CD14-positive monocyte (primary cell): ENCODE results near the gene AFDN. TPM values are rescaled to one million over a fixed set of nuclear protein-coding genes. Genes with fewer than 3 reads are reported as not detected.

ENCODE experiments used
- DNase-seq, 3 donors: peaks; one replicate each; pipeline ENCODE4 v3.0.0-alpha.2; 2011 to 2022
- H2AFZ ChIP-seq: 2 replicates; pipeline ENCODE4 v1.6.0; 2012; ENCODE audit warnings: mild to moderate bottlenecking, low read depth, low read length, inconsistent platforms; ENCODE audit not compliant: insufficient read depth, poor library complexity, severe bottlenecking
- H3K27ac ChIP-seq, 2 donors: 1 replicate in 1 of 2; 2 replicates in 1 of 2; pipeline ENCODE4 v1.5.1; 2012 to 2013; ENCODE audit warnings: low read length in 2 of 2, control low read depth in 1 of 2, inconsistent platforms in 1 of 2, low read depth in 1 of 2, mild to moderate bottlenecking in 1 of 2
- H3K27me3 ChIP-seq, 2 donors: one replicate each; pipeline versions ENCODE4 v1.6.0 to v1.6.1; 2011 to 2013; ENCODE audit warnings: low read length in 2 of 2; ENCODE audit not compliant: control insufficient read depth in 2 of 2, insufficient read depth in 2 of 2
- H3K36me3 ChIP-seq, 2 donors: replicated peaks in 1 of 2; 1 replicate in 1 of 2; 2 replicates in 1 of 2; pipeline versions ENCODE4 v1.5.1 to v1.6.1; 2012 to 2013; ENCODE audit warnings: low read length in 2 of 2, control low read depth in 1 of 2, inconsistent platforms in 1 of 2, mild to moderate bottlenecking in 1 of 2; ENCODE audit not compliant: insufficient read depth in 2 of 2, control insufficient read depth in 1 of 2
- H3K4me1 ChIP-seq, 2 donors: 1 replicate in 1 of 2; 2 replicates in 1 of 2; pipeline versions ENCODE4 v1.5.1 to v1.6.1; 2012 to 2013; ENCODE audit warnings: low read length in 2 of 2, control low read depth in 1 of 2, inconsistent platforms in 1 of 2, mild to moderate bottlenecking in 1 of 2, moderate library complexity in 1 of 2; ENCODE audit not compliant: insufficient read depth in 2 of 2, control insufficient read depth in 1 of 2
- H3K4me2 ChIP-seq: replicated peaks from 2 replicates; pipeline ENCODE3; 2012; ENCODE audit warnings: low read length, moderate library complexity, mild to moderate bottlenecking; ENCODE audit not compliant: poor library complexity, severe bottlenecking; ENCODE audit errors: extremely low read depth
- H3K4me3 ChIP-seq, 3 experiments: fragments of 200-600 bp in 1 of 3; sonication (generic) in 1 of 3; replicated peaks in 1 of 3; 1 replicate in 2 of 3; 2 replicates in 1 of 3; pipeline ENCODE4 v1.5.1; 2011 to 2013; ENCODE audit warnings: low read length in 3 of 3, mild to moderate bottlenecking in 3 of 3, control low read depth in 2 of 3, low read depth in 2 of 3, inconsistent platforms in 1 of 3, moderate library complexity in 1 of 3
- H3K79me2 ChIP-seq: 2 replicates; pipeline ENCODE4 v1.6.0; 2012; ENCODE audit warnings: mild to moderate bottlenecking, control low read depth, inconsistent platforms, low read length, moderate library complexity; ENCODE audit not compliant: insufficient read depth
- H3K9ac ChIP-seq: 2 replicates; pipeline ENCODE4 v1.6.0; 2017; ENCODE audit warnings: low read length, mild to moderate bottlenecking; ENCODE audit not compliant: insufficient read depth, poor library complexity, severe bottlenecking
- H3K9me3 ChIP-seq, 2 donors: replicated peaks in 1 of 2; 1 replicate in 1 of 2; 2 replicates in 1 of 2; pipeline versions ENCODE4 v1.5.1 to v1.6.1; 2012 to 2013; ENCODE audit warnings: low read length in 2 of 2, control low read depth in 1 of 2; ENCODE audit not compliant: control insufficient read depth in 1 of 2, insufficient read depth in 1 of 2
- H4K20me1 ChIP-seq: 2 replicates; pipeline ENCODE4 v1.6.0; 2012; ENCODE audit warnings: mild to moderate bottlenecking, low read length, control low read depth, moderate library complexity; ENCODE audit not compliant: insufficient read depth
- H3K27ac Mint-ChIP-seq, 7 donors: one replicate each; pipeline ENCODE4 v1.8.0; 2020; ENCODE audit warnings: mild to moderate bottlenecking in 7 of 7, mixed read lengths in 7 of 7, moderate library complexity in 6 of 7, inconsistent platforms in 2 of 7
- H3K27me3 Mint-ChIP-seq, 3 donors: one replicate each; pipeline ENCODE4 v1.8.0; 2021 to 2022; ENCODE audit warnings: low read depth in 3 of 3, mild to moderate bottlenecking in 3 of 3, mixed read lengths in 3 of 3, moderate library complexity in 3 of 3, inconsistent platforms in 1 of 3
- H3K36me3 Mint-ChIP-seq, 2 donors: one replicate each; pipeline ENCODE4 v1.8.0; 2020; ENCODE audit warnings: mixed read lengths in 2 of 2, inconsistent platforms in 1 of 2, mild to moderate bottlenecking in 1 of 2
- H3K4me1 Mint-ChIP-seq: one replicate; pipeline ENCODE4 v1.8.0; 2020; ENCODE audit warnings: mild to moderate bottlenecking, mixed read lengths
- H3K4me3 Mint-ChIP-seq, 2 donors: one replicate each; pipeline ENCODE4 v1.8.0; 2020; ENCODE audit warnings: mild to moderate bottlenecking in 2 of 2, mixed read lengths in 2 of 2, moderate library complexity in 1 of 2
- H3K9me3 Mint-ChIP-seq, 7 donors: one replicate each; pipeline ENCODE4 v1.8.0; 2020 to 2022; ENCODE audit warnings: mixed read lengths in 7 of 7, mild to moderate bottlenecking in 6 of 7, moderate library complexity in 6 of 7, inconsistent platforms in 2 of 7
- WGBS: methylation state at CpG from one replicate; pipeline ENCODE4 v1.1.5; 2013; ENCODE audit warnings: missing lambda C conversion rate; ENCODE audit not compliant: insufficient coverage; 5-methylcytosine and 5-hydroxymethylcytosine counted together
- intact Hi-C, 2 donors: fragments of 100-400 bp; cut with micrococcal nuclease; formaldehyde crosslinking; loops; one replicate each; pipeline versions ENCODE4 v1.15.0 to v1.15.1; 2023
- polyA plus RNA-seq, 3 donors: library from polyadenylated mRNA; depleted of rRNA in 1 of 3; unstranded in 2 of 3; stranded (reverse) in 1 of 3; fragments of 300-500 nt in 2 of 3; fragments of >200 nt in 1 of 3; fragmentation: Illumina TruSeq in 2 of 3; gene quantifications; 1 replicate in 2 of 3; 2 replicates in 1 of 3; pipeline ENCODE4 v1.2.3, GENCODE V29; 2012 to 2021
- TF ChIP-seq, protein P1 (sequence below): fragments of 200-600 bp; IDR thresholded peaks from one replicate; pipeline ENCODE4 v1.8.0; 2022; ENCODE audit warnings: antibody characterized with exemption, mild to moderate bottlenecking

The AFDN gene
- polyA plus RNA-seq, 3 donors = 0.03 to 1.5 TPM; not detected in 1

DNA sequence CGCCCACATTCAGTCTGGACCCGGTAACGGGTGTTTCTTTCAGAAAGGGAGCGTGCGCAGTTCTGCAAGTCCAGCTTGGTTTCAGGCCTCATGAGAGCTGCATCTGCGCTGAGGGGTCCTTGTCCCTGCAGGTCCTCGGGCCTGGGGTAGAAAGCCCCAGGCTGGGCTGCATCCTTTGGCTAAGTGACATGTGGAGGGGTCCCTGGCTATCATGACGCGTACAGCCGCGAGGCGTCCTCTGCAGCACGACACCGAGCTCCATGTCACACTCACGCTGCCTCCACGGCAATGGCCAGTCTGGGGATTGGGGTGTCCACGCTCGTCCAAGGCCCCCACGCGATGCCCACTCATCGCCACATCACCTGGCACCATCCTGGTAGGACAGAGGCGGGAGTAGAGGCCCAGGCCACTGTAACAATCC, 169.0 kb downstream of the AFDN start:
- no peaks in the 10 kb centered on the region for H3K27me3 ChIP-seq
- no peak overlapping the region for H3K27ac Mint-ChIP-seq
- H3K27ac ChIP-seq = no peak overlapping the region
- H3K27me3 Mint-ChIP-seq = peaks cover 0 to 3% (median 2%) of the 10 kb centered on the region in 3 donors
- DNase-seq = no peak
- intact Hi-C loops = no loop called here
- H3K9ac ChIP-seq = no peak overlapping the region
- H3K4me3 Mint-ChIP-seq = no peak overlapping the region
- peaks cover 0 to 5% (median under 1%) of the 10 kb centered on the region in 7 donors for H3K9me3 Mint-ChIP-seq
- H4K20me1 ChIP-seq = no peaks in the 10 kb centered on the region
- H3K4me1 Mint-ChIP-seq = no peaks in the 10 kb centered on the region
- peaks cover 0 to 3% of the 10 kb centered on the region in 2 donors for H3K9me3 ChIP-seq
- no peak overlapping the region for H2AFZ ChIP-seq
- no peaks in the 10 kb centered on the region for H3K4me1 ChIP-seq
- H3K36me3 Mint-ChIP-seq = no peaks in the 10 kb centered on the region
- TF ChIP-seq, protein P1, sequence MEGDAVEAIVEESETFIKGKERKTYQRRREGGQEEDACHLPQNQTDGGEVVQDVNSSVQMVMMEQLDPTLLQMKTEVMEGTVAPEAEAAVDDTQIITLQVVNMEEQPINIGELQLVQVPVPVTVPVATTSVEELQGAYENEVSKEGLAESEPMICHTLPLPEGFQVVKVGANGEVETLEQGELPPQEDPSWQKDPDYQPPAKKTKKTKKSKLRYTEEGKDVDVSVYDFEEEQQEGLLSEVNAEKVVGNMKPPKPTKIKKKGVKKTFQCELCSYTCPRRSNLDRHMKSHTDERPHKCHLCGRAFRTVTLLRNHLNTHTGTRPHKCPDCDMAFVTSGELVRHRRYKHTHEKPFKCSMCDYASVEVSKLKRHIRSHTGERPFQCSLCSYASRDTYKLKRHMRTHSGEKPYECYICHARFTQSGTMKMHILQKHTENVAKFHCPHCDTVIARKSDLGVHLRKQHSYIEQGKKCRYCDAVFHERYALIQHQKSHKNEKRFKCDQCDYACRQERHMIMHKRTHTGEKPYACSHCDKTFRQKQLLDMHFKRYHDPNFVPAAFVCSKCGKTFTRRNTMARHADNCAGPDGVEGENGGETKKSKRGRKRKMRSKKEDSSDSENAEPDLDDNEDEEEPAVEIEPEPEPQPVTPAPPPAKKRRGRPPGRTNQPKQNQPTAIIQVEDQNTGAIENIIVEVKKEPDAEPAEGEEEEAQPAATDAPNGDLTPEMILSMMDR = no peak
- H3K4me3 ChIP-seq = no peak overlapping the region
- 96% methylated on average over 22 of the region's 22 CpGs for WGBS
- no peak overlapping the region for H3K4me2 ChIP-seq
- no peaks in the 10 kb centered on the region for H3K36me3 ChIP-seq
- H3K79me2 ChIP-seq = no peaks in the 10 kb centered on the region

DNA sequence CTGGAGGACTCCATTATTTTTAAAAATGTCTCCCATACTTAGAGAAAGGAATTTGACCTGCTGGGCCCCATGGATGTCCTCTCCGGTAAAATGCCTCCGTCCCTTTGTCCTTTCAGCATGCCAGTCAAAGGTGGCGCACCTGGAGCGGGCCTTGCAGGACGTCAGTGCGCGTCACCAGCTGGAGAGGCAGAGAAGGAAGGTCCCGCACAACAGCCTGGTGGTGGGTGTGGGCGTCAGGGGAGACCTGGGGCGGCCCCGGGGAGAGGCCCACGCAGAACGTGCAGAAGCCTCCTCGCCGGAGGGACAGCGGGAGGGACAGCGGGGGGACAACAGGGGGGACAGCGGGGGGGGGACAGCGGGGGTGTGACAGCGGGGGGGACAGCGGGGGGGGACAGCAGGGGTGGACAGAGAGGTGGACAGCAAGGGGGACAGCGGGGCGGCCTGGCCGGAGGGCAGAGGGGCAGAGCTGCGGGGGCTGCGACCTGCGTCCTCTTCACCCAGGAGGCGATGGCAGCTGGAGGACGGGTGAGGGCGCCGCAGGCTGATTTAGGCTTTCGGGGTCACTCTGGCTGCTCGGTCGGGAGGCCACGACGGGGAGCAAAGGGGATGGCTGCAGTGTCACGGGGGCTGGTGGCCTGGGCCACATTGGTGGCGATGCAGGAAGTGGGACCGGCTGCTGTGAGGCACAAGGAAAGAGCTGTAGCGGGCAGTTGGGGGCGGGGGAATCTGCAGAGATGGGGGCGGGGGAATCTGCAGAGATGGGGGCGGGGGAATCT, 169.9 kb downstream of the AFDN start:
- no peaks in the 10 kb centered on the region for H3K36me3 Mint-ChIP-seq
- no peaks in the 10 kb centered on the region for H3K4me1 Mint-ChIP-seq
- Histone ChIP-seq H3K9me3 (no peaks in the 10 kb centered on the region), H4K20me1 (no peaks in the 10 kb centered on the region), H3K27me3 (no peaks in the 10 kb centered on the region), H3K27ac (no peak overlapping the region), H3K4me2 (no peak overlapping the region), H3K4me3 (no peak overlapping the region), H3K4me1 (no peaks in the 10 kb centered on the region), H2AFZ (no peak overlapping the region), H3K79me2 (no peaks in the 10 kb centered on the region), H3K9ac (no peak overlapping the region), H3K36me3 (no peaks in the 10 kb centered on the region)
- TF ChIP-seq, protein P1 = no peak
- 54% methylated on average over 22 of the region's 43 CpGs for WGBS
- DNase-seq = no peak
- H3K9me3 Mint-ChIP-seq = peaks cover 0 to 8% (median under 1%) of the 10 kb centered on the region in 7 donors
- H3K27ac Mint-ChIP-seq = no peak overlapping the region
- peaks cover 0 to 6% (median 2%) of the 10 kb centered on the region in 3 donors for H3K27me3 Mint-ChIP-seq
- no peak overlapping the region for H3K4me3 Mint-ChIP-seq
- intact Hi-C loops = no loop called here
